ENCODE measurements around the gene LARGE1. TPM values are rescaled to one million over a fixed set of nuclear protein-coding genes. Genes with fewer than 3 reads are reported as not detected.

Gene LARGE1
- total and polyA plus RNA-seq, 2 of the 13 experiments (the other 11 are each of a cell fraction or from before 2014, with no cell fraction given) = 8.4 to 11.0 TPM

DNA sequence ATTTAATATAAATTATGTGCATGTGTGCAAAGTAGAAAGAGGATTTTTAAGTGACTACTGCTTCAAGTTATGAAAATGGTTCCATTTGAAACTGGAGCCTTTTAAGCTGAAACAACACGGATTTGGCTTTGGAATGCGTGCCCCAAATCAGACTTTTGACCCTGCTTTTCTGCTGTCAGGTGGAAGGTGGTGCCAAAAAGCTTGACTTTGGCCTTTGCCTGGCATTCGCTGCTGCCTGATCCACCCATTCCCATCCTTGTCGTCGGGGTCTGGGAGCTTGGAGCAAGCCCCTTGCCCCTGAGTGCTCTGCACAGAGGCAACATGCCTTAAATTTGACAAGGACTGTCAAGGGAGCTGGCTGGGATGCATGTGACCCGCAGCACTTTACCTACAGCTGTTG, 526.8 kb downstream of the LARGE1 start (continued):
- TF ChIP-seq, protein P1, sequence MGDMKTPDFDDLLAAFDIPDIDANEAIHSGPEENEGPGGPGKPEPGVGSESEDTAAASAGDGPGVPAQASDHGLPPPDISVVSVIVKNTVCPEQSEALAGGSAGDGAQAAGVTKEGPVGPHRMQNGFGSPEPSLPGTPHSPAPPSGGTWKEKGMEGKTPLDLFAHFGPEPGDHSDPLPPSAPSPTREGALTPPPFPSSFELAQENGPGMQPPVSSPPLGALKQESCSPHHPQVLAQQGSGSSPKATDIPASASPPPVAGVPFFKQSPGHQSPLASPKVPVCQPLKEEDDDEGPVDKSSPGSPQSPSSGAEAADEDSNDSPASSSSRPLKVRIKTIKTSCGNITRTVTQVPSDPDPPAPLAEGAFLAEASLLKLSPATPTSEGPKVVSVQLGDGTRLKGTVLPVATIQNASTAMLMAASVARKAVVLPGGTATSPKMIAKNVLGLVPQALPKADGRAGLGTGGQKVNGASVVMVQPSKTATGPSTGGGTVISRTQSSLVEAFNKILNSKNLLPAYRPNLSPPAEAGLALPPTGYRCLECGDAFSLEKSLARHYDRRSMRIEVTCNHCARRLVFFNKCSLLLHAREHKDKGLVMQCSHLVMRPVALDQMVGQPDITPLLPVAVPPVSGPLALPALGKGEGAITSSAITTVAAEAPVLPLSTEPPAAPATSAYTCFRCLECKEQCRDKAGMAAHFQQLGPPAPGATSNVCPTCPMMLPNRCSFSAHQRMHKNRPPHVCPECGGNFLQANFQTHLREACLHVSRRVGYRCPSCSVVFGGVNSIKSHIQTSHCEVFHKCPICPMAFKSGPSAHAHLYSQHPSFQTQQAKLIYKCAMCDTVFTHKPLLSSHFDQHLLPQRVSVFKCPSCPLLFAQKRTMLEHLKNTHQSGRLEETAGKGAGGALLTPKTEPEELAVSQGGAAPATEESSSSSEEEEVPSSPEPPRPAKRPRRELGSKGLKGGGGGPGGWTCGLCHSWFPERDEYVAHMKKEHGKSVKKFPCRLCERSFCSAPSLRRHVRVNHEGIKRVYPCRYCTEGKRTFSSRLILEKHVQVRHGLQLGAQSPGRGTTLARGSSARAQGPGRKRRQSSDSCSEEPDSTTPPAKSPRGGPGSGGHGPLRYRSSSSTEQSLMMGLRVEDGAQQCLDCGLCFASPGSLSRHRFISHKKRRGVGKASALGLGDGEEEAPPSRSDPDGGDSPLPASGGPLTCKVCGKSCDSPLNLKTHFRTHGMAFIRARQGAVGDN (CRISPR knock-in tag; IDR thresholded peaks at IDR 0.05) = peak; percentile 66
- TF ChIP-seq ZBTB7A (CRISPR knock-in tag; IDR thresholded peaks at IDR 0.05) (no peak), PITX1 (CRISPR knock-in tag; IDR thresholded peaks at IDR 0.05) (peak; percentile 57; the same call in 1 of the 2 replicates), ZNF678 (CRISPR knock-in tag; IDR thresholded peaks at IDR 0.05) (no peak), KDM6A (CRISPR knock-in tag; IDR thresholded peaks at IDR 0.05; ENCODE audit: low read depth) (peak; percentile 46; the same call in 1 of the 2 replicates), ZNF274 (CRISPR knock-in tag; IDR thresholded peaks at IDR 0.05) (no peak)
- TF ChIP-seq, protein P2, sequence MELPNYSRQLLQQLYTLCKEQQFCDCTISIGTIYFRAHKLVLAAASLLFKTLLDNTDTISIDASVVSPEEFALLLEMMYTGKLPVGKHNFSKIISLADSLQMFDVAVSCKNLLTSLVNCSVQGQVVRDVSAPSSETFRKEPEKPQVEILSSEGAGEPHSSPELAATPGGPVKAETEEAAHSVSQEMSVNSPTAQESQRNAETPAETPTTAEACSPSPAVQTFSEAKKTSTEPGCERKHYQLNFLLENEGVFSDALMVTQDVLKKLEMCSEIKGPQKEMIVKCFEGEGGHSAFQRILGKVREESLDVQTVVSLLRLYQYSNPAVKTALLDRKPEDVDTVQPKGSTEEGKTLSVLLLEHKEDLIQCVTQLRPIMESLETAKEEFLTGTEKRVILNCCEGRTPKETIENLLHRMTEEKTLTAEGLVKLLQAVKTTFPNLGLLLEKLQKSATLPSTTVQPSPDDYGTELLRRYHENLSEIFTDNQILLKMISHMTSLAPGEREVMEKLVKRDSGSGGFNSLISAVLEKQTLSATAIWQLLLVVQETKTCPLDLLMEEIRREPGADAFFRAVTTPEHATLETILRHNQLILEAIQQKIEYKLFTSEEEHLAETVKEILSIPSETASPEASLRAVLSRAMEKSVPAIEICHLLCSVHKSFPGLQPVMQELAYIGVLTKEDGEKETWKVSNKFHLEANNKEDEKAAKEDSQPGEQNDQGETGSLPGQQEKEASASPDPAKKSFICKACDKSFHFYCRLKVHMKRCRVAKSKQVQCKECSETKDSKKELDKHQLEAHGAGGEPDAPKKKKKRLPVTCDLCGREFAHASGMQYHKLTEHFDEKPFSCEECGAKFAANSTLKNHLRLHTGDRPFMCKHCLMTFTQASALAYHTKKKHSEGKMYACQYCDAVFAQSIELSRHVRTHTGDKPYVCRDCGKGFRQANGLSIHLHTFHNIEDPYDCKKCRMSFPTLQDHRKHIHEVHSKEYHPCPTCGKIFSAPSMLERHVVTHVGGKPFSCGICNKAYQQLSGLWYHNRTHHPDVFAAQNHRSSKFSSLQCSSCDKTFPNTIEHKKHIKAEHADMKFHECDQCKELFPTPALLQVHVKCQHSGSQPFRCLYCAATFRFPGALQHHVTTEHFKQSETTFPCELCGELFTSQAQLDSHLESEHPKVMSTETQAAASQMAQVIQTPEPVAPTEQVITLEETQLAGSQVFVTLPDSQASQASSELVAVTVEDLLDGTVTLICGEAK (IDR thresholded peaks at IDR 0.05) = no peak
- TF ChIP-seq, protein P2 (CRISPR knock-in tag; IDR thresholded peaks at IDR 0.05) = no peak
- TF ChIP-seq, protein P3, sequence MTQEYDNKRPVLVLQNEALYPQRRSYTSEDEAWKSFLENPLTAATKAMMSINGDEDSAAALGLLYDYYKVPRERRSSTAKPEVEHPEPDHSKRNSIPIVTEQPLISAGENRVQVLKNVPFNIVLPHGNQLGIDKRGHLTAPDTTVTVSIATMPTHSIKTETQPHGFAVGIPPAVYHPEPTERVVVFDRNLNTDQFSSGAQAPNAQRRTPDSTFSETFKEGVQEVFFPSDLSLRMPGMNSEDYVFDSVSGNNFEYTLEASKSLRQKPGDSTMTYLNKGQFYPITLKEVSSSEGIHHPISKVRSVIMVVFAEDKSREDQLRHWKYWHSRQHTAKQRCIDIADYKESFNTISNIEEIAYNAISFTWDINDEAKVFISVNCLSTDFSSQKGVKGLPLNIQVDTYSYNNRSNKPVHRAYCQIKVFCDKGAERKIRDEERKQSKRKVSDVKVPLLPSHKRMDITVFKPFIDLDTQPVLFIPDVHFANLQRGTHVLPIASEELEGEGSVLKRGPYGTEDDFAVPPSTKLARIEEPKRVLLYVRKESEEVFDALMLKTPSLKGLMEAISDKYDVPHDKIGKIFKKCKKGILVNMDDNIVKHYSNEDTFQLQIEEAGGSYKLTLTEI (CRISPR knock-in tag; conservative IDR thresholded peaks at IDR 0.05) = no peak
- TF ChIP-seq, protein P4, sequence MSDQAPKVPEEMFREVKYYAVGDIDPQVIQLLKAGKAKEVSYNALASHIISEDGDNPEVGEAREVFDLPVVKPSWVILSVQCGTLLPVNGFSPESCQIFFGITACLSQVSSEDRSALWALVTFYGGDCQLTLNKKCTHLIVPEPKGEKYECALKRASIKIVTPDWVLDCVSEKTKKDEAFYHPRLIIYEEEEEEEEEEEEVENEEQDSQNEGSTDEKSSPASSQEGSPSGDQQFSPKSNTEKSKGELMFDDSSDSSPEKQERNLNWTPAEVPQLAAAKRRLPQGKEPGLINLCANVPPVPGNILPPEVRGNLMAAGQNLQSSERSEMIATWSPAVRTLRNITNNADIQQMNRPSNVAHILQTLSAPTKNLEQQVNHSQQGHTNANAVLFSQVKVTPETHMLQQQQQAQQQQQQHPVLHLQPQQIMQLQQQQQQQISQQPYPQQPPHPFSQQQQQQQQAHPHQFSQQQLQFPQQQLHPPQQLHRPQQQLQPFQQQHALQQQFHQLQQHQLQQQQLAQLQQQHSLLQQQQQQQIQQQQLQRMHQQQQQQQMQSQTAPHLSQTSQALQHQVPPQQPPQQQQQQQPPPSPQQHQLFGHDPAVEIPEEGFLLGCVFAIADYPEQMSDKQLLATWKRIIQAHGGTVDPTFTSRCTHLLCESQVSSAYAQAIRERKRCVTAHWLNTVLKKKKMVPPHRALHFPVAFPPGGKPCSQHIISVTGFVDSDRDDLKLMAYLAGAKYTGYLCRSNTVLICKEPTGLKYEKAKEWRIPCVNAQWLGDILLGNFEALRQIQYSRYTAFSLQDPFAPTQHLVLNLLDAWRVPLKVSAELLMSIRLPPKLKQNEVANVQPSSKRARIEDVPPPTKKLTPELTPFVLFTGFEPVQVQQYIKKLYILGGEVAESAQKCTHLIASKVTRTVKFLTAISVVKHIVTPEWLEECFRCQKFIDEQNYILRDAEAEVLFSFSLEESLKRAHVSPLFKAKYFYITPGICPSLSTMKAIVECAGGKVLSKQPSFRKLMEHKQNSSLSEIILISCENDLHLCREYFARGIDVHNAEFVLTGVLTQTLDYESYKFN (CRISPR knock-in tag; conservative IDR thresholded peaks at IDR 0.05) = peak; percentile 68
